A549 (cell line): ENCODE data around the gene REM2. TPM values are rescaled to one million over a fixed set of nuclear protein-coding genes. Genes with fewer than 3 reads are reported as not detected.

Source experiments
- ATAC-seq, 2 experiments: fragments of 200-7000 bp in 1 of 2; fragments of >200 bp in 1 of 2; cut with Nextera tagmentation in 1 of 2; cut with Tn5 transposase in 1 of 2; 3 replicates each; pipeline versions ENCODE4 v1.8.0 to v1.9.1; 2018 to 2020; ENCODE audit warnings: mild to moderate bottlenecking in 1 of 2, moderate library complexity in 1 of 2
- CTCF ChIA-PET: fragments of 300-600 bp; sonication (Branson Sonifier 250); formaldehyde crosslinking; extraction: SDS; loops from one replicate; lab custom pipeline; 2021; ENCODE audit warnings: antibody characterized with exemption, inconsistent platforms; lab: Yijun Ruan, JAX
- POLR2A ChIA-PET: fragments of 350-600 bp; formaldehyde crosslinking; extraction: SDS; loops from one replicate; lab custom pipeline; 2021; ENCODE audit warnings: antibody characterized with exemption, inconsistent platforms; lab: Yijun Ruan, JAX
- DNase-seq, 2 experiments: peaks; one replicate each; pipeline versions ENCODE4 v3.0.0 to v3.0.0-alpha.2; 2011 to 2016; ENCODE audit warnings: low read depth in 1 of 2, low spot score in 1 of 2
- FAIRE-seq: peaks from 2 replicates; lab custom pipeline; 2011; peaks lifted over from hg19 to GRCh38; lab: Jason Lieb, UNC
- H3K27ac ChIP-seq, 2 experiments: fragments of >200 bp; sonication (Bioruptor Twin); formaldehyde crosslinking; 3 replicates each; pipeline ENCODE4 v1.5.1; 2016 to 2017
- H3K4me1 ChIP-seq: fragments of >200 bp; sonication (Bioruptor Twin); formaldehyde crosslinking; 3 replicates; pipeline ENCODE4 v1.6.1; 2016
- H3K4me2 ChIP-seq: fragments of >200 bp; sonication (Bioruptor Twin); formaldehyde crosslinking; 3 replicates; pipeline ENCODE4 v1.6.1; 2016
- H3K4me3 ChIP-seq: fragments of >200 bp; sonication (Bioruptor Twin); formaldehyde crosslinking; 3 replicates; pipeline ENCODE4 v1.5.1; 2016
- H3K9me3 ChIP-seq: fragments of >200 bp; sonication (Bioruptor Twin); formaldehyde crosslinking; 3 replicates; pipeline ENCODE4 v1.6.1; 2016
- BCL3 ChIP-seq: fragments of >200 bp; sonication (Bioruptor Twin); formaldehyde crosslinking; IDR thresholded peaks from 3 replicates; pipeline ENCODE4 v1.6.1; 2016
- CHD2 ChIP-seq: fragments of 150-350 bp; IDR thresholded peaks from 2 replicates; pipeline ENCODE4 v1.6.1; 2014; ENCODE audit warnings: low read length; ENCODE audit not compliant: partially characterized antibody
- CTCF ChIP-seq: fragments of >200 bp; sonication (Bioruptor Twin); formaldehyde crosslinking; IDR thresholded peaks from 3 replicates; pipeline ENCODE4 v1.5.1; 2016
- E2F6 ChIP-seq: IDR thresholded peaks from 2 replicates; pipeline ENCODE4 v1.6.1; 2012; ENCODE audit warnings: low read depth, borderline replicate concordance
- EHMT2 ChIP-seq: fragments of 200-600 bp; sonication (generic); IDR thresholded peaks from 2 replicates; pipeline ENCODE4 v1.6.1; 2016; ENCODE audit warnings: antibody characterized with exemption, low read depth, mild to moderate bottlenecking, moderate library complexity
- GATA3 ChIP-seq: IDR thresholded peaks from 2 replicates; pipeline ENCODE4 v1.6.1; 2012; ENCODE audit warnings: borderline replicate concordance
- HOXB5 ChIP-seq: fragments of 250-450 bp; sonication (Bioruptor Pico); IDR thresholded peaks from 2 replicates; pipeline ENCODE4 v1.5.0; 2020; ENCODE audit warnings: mild to moderate bottlenecking, moderate library complexity
- MAX ChIP-seq: IDR thresholded peaks from 2 replicates; pipeline ENCODE4 v1.6.1; 2012
- NR3C1 ChIP-seq: fragments of >200 bp; sonication (Bioruptor Twin); formaldehyde crosslinking; IDR thresholded peaks from 3 replicates; pipeline ENCODE4 v1.6.1; 2017
- PHF8 ChIP-seq: fragments of 200-600 bp; sonication (generic); IDR thresholded peaks from 2 replicates; pipeline ENCODE4 v1.6.1; 2016; ENCODE audit warnings: low read depth, mild to moderate bottlenecking, antibody characterized with exemption, moderate library complexity, borderline replicate concordance
- RARB ChIP-seq: fragments of 250-450 bp; sonication (Bioruptor Pico); IDR thresholded peaks from 2 replicates; pipeline ENCODE4 v1.8.0; 2021; ENCODE audit warnings: mild to moderate bottlenecking, moderate library complexity
- RFX5 ChIP-seq: fragments of 450-650 bp; IDR thresholded peaks from 2 replicates; pipeline ENCODE4 v1.7.1; 2014; ENCODE audit warnings: antibody characterized with exemption, mild to moderate bottlenecking, moderate library complexity
- RNF2 ChIP-seq: fragments of 200-600 bp; sonication (generic); IDR thresholded peaks from 2 replicates; pipeline ENCODE4 v1.6.1; 2016; ENCODE audit warnings: low read depth, mild to moderate bottlenecking, antibody characterized with exemption, moderate library complexity, borderline replicate concordance
- ZC3H11A ChIP-seq: fragments of 450-650 bp; IDR thresholded peaks from 2 replicates; pipeline ENCODE4 v1.6.1; 2014; ENCODE audit warnings: antibody characterized with exemption, mild to moderate bottlenecking
- WGBS: methylation state at CpG from one replicate; pipeline ENCODE4 v1.1.6; 2017; ENCODE audit errors: missing lambda C conversion rate; 5-methylcytosine and 5-hydroxymethylcytosine counted together
- polyA plus RNA-seq, 4 experiments: library from polyadenylated mRNA; depleted of rRNA in 3 of 4; stranded (reverse); fragments of >200 nt; fragmentation: RNase III in 1 of 4; extraction: RNeasy Plus Mini Kit Qiagen cat#74134 plus additional on column Dnase treatment in 1 of 4; gene quantifications; 2 replicates in 3 of 4; 3 replicates in 1 of 4; pipeline ENCODE4 v1.2.3, GENCODE V29; 2011 to 2017
- TF ChIP-seq, protein P1 (sequence below): fragments of 250-450 bp; sonication (Bioruptor Pico); IDR thresholded peaks from 2 replicates; pipeline ENCODE4 v1.5.0; 2021; ENCODE audit warnings: mild to moderate bottlenecking, moderate library complexity, borderline replicate concordance
- TF ChIP-seq, protein P2 (sequence below): fragments of 150-350 bp; IDR thresholded peaks from 2 replicates; pipeline ENCODE4 v1.6.1; 2014; ENCODE audit warnings: low read depth, mild to moderate bottlenecking, low read length

REM2 gene
- polyA plus RNA-seq, 2 of the 4 experiments (the other 2 are of a cell fraction) = 0.23 to 0.31 TPM

DNA sequence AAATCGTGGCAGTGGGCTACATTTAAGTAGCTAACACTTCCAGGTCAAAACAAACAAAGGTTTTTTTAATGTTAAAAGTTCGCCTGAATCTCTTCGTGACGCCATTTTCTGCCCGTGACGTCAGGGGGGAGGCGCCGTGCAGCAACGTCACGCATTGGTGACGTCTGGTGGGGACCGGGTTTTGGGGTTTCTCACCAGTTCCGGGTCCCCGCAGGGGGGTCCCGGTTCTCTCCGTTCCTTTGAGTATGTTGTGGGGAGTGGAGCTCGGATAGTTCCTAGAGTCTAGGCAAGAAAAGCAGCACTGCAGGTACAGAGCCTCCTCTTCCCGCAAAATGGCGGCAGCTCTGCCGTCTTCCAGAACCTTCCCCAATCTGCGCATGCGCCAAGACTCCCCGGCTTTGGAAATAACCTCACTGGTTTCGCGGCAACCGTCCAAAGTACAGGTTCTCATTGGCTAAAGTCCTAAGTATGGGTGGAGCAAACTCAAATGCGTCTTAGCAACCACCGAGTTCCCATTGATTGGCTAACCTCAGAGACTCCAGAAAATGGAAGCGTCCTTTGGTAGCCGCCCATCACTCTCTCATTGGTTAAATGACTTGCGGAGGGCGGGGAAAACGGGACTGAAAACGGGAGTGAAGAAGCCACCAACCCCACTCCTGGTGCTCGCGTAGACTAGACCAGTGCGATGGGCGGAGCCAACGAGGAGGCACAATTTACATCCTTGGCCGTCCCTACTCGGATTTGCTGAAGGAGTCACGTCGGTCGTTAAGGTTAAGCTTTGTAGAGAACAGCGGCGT is 36.0 kb downstream of the REM2 start, which contains the start of gene RBM23 (continued):
- TF ChIP-seq E2F6 = 0 out of 2 replicates have a peak, but pooled peaks have one; percentile 4
- no peak for TF ChIP-seq RNF2
- TF ChIP-seq NR3C1 = no peak
- no peak for TF ChIP-seq EHMT2
- TF ChIP-seq, protein P1, sequence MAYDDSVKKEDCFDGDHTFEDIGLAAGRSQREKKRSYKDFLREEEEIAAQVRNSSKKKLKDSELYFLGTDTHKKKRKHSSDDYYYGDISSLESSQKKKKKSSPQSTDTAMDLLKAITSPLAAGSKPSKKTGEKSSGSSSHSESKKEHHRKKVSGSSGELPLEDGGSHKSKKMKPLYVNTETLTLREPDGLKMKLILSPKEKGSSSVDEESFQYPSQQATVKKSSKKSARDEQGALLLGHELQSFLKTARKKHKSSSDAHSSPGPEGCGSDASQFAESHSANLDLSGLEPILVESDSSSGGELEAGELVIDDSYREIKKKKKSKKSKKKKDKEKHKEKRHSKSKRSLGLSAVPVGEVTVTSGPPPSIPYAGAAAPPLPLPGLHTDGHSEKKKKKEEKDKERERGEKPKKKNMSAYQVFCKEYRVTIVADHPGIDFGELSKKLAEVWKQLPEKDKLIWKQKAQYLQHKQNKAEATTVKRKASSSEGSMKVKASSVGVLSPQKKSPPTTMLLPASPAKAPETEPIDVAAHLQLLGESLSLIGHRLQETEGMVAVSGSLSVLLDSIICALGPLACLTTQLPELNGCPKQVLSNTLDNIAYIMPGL (CRISPR knock-in tag) = no peak
- no peak for TF ChIP-seq CHD2
- TF ChIP-seq MAX = no peak; the same call in 1 of the 2 replicates
- TF ChIP-seq RFX5 = peak; percentile 92
- no peak for TF ChIP-seq HOXB5 (CRISPR knock-in tag)
- TF ChIP-seq RARB = no peak
- TF ChIP-seq PHF8 = peak; percentile 93

DNA sequence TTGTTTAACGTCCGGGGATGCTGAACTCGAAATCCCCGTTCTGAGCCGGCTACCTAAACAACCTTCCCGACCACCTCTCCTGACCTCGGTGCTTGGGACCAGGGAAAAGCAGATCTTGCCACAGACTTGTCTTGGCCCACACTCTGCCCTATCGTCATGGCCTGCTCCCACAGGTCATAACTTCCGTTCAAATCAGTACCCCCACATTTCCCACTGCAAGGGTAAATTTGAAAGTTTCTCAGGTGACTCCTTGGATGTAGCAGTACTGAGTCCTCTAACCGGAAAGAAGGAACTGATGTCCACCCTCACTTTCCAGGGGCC is 36.5 kb downstream of the REM2 start:
- Histone ChIP-seq H3K4me1 (peaks cover 18% of the 10 kb centered on the region), H3K9me3 (no peaks in the 10 kb centered on the region), H3K4me3 (peak overlapping the region; percentile 30), H3K4me2 (peak overlapping the region; percentile 68), H3K27ac (peak overlapping the region; percentile 54 to 78; a peak in 5 of 6 replicates)
- ATAC-seq = peak in 1 of 2 experiments; percentile 48; a peak in 5 of 6 replicates
- CTCF ChIA-PET = interaction anchor here (0.5 to 14.6 kb wide), 10 partner anchors 11 to 363 kb away, joined by 3 to 118 read pairs (median 3); partner anchors contain the start of gene PRMT5
- TF ChIP-seq GATA3 (no peak), BCL3 (0 out of 3 replicates have a peak, but pooled peaks have one; percentile 45), ZC3H11A (no peak), CTCF (no peak)
- TF ChIP-seq, protein P1 (CRISPR knock-in tag) = no peak
- TF ChIP-seq, protein P2, sequence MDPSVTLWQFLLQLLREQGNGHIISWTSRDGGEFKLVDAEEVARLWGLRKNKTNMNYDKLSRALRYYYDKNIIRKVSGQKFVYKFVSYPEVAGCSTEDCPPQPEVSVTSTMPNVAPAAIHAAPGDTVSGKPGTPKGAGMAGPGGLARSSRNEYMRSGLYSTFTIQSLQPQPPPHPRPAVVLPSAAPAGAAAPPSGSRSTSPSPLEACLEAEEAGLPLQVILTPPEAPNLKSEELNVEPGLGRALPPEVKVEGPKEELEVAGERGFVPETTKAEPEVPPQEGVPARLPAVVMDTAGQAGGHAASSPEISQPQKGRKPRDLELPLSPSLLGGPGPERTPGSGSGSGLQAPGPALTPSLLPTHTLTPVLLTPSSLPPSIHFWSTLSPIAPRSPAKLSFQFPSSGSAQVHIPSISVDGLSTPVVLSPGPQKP = no peak
- DNase-seq = no peak
- WGBS = 20% methylated on average over 10 of the region's 10 CpGs
- POLR2A ChIA-PET = interaction anchor here (0.9 to 2.6 kb wide), 10 partner anchors 10 to 153 kb away, joined by 3 to 51 read pairs (median 4); partner anchors contain the start of genes HAUS4, OXA1L and PRMT5
- no peak for FAIRE-seq
